Measurements from ENCODE around the gene EPS8L1. TPM values are rescaled to one million over a fixed set of nuclear protein-coding genes. Genes with fewer than 3 reads are reported as not detected.

Gene EPS8L1
- total and polyA plus RNA-seq, 2 of the 4 experiments (the other 2 are of a cell fraction), result 0.90 to 2.9 TPM

DNA sequence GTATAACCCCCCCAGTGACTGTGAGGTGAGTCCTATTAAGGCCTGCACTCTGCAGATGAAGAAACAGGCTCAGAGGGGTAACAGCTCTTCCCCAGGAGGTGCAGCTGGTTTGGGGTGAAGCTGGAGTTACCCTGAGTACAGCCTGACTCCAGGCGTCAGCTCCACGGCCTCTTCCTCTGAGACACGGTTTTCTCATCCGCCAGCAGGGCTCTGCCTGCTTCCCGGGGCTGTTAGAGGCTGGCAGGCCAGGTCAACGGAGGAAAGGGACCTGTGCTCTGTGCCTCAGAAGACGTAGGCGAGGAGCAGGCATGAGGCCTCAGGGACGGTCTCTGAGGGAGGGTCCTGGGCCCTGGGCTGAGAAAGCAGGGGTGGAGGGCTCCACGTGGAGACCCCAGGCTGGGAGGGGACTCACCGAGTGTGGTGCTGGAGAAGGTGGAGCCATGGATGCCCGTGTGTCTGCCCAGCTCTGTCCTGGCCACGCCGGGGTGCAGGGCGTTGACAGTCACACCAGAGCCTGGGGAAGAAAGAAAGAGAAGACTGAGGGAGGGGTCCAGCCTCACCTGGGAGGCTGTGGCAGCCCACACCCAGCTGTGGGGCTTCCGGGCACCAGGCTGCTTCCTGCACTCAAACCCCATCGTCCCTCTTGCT, 28.6 kb upstream of the EPS8L1 start:
- Histone ChIP-seq H3K9me3 (ENCODE audit: control insufficient read depth, insufficient read depth, low read length) (no peaks in the 10 kb centered on the region), H2AK9ac (replicated peaks; ENCODE audit: low read depth, low read length, poor library complexity) (peak overlapping the region; percentile 28), H3K18ac (ENCODE audit: low read depth, low read length) (no peak overlapping the region), H3K27me3 (ENCODE audit: control insufficient read depth, insufficient read depth, low read length) (no peaks in the 10 kb centered on the region), H4K5ac (ENCODE audit: low read depth, low read length) (no peak overlapping the region), H2BK20ac (ENCODE audit: low read depth, low read length) (no peak overlapping the region), H4K91ac (ENCODE audit: insufficient read depth, low read depth, low read length) (no peak overlapping the region), H4K20me1 (ENCODE audit: insufficient read depth, low read length) (no peaks in the 10 kb centered on the region), H3K4me2 (ENCODE audit: low read depth, low read length) (no peak overlapping the region), H2AFZ (replicated peaks; ENCODE audit: low read length, poor library complexity) (no peak overlapping the region), H3K9ac (ENCODE audit: low read depth, low read length) (no peak overlapping the region), H3K56ac (ENCODE audit: extremely low read depth, insufficient read depth, low read length) (no peak overlapping the region), H3K79me1 (ENCODE audit: low read depth in 1 of 2, low read length in 2 of 2) (no peaks in the 10 kb centered on the region), H4K8ac (ENCODE audit: low read depth in 2 of 2, low read length in 2 of 2) (no peak overlapping the region), H3K14ac (replicated peaks; ENCODE audit: low read depth, low read length) (no peak overlapping the region), H2BK120ac (ENCODE audit: low read depth, low read length) (no peak overlapping the region), H3K4ac (ENCODE audit: low read depth, low read length) (no peak overlapping the region), H3K27ac (ENCODE audit: insufficient read depth, low read length) (no peak overlapping the region), H3K4me1 (ENCODE audit: control insufficient read depth, insufficient read depth, low read length) (no peaks in the 10 kb centered on the region), H3K9me1 (ENCODE audit: insufficient read depth, low read length) (peaks cover 4% of the 10 kb centered on the region; the same call in 1 of the 2 replicates), H2AK5ac (ENCODE audit: low read depth, low read length) (no peak overlapping the region), H2BK15ac (ENCODE audit: low read depth, low read length) (no peak overlapping the region), H3K23ac (ENCODE audit: low read depth, low read length) (no peak overlapping the region), H3K36me3 (ENCODE audit: control insufficient read depth, insufficient read depth, low read length) (peaks cover 39% of the 10 kb centered on the region), H2BK5ac (ENCODE audit: low read depth, low read length, poor library complexity, severe bottlenecking) (no peak overlapping the region), H3K4me3 (ENCODE audit: insufficient read depth, low read depth, low read length) (no peak overlapping the region)
- TF ChIP-seq SMC3 (IDR thresholded peaks at IDR 0.05; ENCODE audit: low read depth, low read length) (no peak), CEBPB (IDR thresholded peaks at IDR 0.05; ENCODE audit: low read depth, low read length) (no peak), NFE2L2 (IDR thresholded peaks at IDR 0.05; ENCODE audit: low read depth, low read length) (no peak), RFX5 (IDR thresholded peaks at IDR 0.05; ENCODE audit: low read depth, low read length) (no peak), MXI1 (IDR thresholded peaks at IDR 0.05; ENCODE audit: borderline replicate concordance, low read depth, low read length) (no peak), POLR2A (IDR thresholded peaks at IDR 0.05; ENCODE audit: low read depth, low read length) (no peak)
- TF ChIP-seq, protein P1, sequence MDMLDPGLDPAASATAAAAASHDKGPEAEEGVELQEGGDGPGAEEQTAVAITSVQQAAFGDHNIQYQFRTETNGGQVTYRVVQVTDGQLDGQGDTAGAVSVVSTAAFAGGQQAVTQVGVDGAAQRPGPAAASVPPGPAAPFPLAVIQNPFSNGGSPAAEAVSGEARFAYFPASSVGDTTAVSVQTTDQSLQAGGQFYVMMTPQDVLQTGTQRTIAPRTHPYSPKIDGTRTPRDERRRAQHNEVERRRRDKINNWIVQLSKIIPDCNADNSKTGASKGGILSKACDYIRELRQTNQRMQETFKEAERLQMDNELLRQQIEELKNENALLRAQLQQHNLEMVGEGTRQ (IDR thresholded peaks at IDR 0.05; ENCODE audit: low read depth, low read length), result no peak
- TF ChIP-seq, protein P2, sequence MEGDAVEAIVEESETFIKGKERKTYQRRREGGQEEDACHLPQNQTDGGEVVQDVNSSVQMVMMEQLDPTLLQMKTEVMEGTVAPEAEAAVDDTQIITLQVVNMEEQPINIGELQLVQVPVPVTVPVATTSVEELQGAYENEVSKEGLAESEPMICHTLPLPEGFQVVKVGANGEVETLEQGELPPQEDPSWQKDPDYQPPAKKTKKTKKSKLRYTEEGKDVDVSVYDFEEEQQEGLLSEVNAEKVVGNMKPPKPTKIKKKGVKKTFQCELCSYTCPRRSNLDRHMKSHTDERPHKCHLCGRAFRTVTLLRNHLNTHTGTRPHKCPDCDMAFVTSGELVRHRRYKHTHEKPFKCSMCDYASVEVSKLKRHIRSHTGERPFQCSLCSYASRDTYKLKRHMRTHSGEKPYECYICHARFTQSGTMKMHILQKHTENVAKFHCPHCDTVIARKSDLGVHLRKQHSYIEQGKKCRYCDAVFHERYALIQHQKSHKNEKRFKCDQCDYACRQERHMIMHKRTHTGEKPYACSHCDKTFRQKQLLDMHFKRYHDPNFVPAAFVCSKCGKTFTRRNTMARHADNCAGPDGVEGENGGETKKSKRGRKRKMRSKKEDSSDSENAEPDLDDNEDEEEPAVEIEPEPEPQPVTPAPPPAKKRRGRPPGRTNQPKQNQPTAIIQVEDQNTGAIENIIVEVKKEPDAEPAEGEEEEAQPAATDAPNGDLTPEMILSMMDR (conservative IDR thresholded peaks at IDR 0.05; ENCODE audit: low read depth, low read length), result no peak
- in situ Hi-C loops (cut with MboI; ENCODE audit: low sequenced_read_pairs), result no loop called here
- dilution Hi-C loops (cut with HindIII; ENCODE audit: low sequenced_read_pairs, unreplicated experiment), result no loop called here
- intact Hi-C loops (cut with micrococcal nuclease), result no loop called here
- ChIA-PET POLR2A (ENCODE audit: unreplicated experiment) (no interaction called here), CTCF (no interaction called here)
- ATAC-seq (ENCODE audit: low read depth), result no peak
- WGBS, 2 experiments (ENCODE audit: extremely low coverage in 2 of 2, insufficient read length in 1 of 2), result 95% methylated on average over 10 of the region's 17 CpGs; no CpG with 5 or more reads in 1 of the 2 experiments
- BruUV-seq (replicated peaks), result no TSS peak
- DNase-seq, result no peak
